ENCODE results near the gene ATAD3B.

The ATAD3B gene, protein sequence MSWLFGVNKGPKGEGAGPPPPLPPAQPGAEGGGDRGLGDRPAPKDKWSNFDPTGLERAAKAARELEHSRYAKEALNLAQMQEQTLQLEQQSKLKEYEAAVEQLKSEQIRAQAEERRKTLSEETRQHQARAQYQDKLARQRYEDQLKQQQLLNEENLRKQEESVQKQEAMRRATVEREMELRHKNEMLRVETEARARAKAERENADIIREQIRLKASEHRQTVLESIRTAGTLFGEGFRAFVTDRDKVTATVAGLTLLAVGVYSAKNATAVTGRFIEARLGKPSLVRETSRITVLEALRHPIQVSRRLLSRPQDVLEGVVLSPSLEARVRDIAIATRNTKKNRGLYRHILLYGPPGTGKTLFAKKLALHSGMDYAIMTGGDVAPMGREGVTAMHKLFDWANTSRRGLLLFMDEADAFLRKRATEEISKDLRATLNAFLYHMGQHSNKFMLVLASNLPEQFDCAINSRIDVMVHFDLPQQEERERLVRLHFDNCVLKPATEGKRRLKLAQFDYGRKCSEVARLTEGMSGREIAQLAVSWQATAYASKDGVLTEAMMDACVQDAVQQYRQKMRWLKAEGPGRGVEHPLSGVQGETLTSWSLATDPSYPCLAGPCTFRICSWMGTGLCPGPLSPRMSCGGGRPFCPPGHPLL

DNA sequence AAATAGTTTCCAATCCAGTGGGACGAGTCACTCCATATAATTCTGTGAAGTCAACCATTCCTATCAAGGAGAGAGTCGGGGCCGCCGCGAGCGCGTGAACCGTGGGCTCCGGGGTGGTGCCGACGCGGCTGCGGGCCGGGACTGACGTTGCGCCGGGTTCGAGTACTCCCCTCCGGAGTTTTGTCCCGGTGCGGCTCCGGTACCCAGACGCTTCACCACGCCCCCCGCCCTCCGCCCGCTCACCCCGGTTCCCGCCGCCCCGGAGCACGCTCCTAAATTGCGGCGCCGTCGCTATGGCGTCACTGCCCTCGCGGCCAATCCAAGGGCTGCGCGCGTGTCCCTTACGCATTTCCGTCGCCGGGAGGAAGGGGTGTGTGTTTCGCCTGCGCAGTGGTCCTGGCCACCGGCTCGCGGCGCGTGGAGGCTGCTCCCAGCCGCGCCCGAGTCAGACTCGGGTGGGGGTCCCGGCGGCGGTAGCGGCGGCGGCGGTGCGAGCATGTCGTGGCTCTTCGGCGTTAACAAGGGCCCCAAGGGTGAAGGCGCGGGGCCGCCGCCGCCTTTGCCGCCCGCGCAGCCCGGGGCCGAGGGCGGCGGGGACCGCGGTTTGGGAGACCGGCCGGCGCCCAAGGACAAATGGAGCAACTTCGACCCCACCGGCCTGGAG, at the start of gene ATAD3B:
TSS of gene ATAD3B (plus strand) at position 377 of the 664 bp plus-strand sequence. CDS start at position 497, 120 bp downstream.
- peak within 1 kb of the TSS; percentile 94 for H3K4me2 ChIP-seq
- peak within 1 kb of the TSS; percentile 87 for H3K4me3 ChIP-seq
- no peaks in the 10 kb centered on the region for H3K27me3 ChIP-seq
- H3K4me1 ChIP-seq = peaks cover 57% of the 10 kb centered on the region
- no peak for TF ChIP-seq Cebpa-rat (IDR thresholded peaks at IDR 0.05)
- H3K9me3 ChIP-seq = no peaks in the 10 kb centered on the region
- peaks cover 41% of the 10 kb centered on the region for H4K20me1 ChIP-seq
- peak within 1 kb of the TSS; percentile 71 for H3K27ac ChIP-seq
- H3K36me3 ChIP-seq = peaks cover 9% of the 10 kb centered on the region; the same call in 1 of the 2 replicates
- peak within 1 kb of the TSS; percentile 85 for H3K9ac ChIP-seq

DNA sequence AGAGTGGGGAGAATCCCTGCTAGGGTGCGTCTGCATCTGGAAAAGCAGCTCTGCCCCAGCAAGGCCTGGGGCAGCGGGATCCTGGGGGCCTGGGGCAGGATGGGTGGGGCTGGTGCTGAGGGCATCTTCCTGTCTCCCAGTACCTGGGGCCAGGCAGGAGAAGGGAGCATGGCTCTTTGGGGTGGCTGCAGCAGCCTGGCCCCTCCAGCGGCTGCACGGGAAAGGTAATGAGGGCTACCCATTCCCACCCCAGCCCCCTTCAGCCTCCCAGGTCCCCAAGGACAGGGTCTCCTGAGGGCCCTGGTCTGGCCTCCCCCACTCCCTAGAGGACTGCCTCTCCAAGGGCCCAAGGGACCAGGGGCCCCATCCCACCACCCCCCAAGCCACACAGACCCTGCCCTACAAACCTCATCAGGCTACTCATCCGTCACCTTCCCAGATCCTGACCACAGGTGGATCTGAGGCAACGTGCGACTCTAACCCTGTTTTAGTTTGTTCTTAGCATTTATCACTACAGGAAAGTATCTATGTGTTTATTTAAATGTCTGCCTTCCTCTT, 49.6 kb upstream of the ATAD3B start:
- no peaks in the 10 kb centered on the region for H3K9me3 ChIP-seq
- H3K4me2 ChIP-seq = peak overlapping the region; percentile 85
- H3K4me1 ChIP-seq = peaks cover 82% of the 10 kb centered on the region
- no peaks in the 10 kb centered on the region for H3K27me3 ChIP-seq
- H3K9ac ChIP-seq = peak overlapping the region; percentile 63; the same call in 1 of the 2 replicates
- no peaks in the 10 kb centered on the region for H4K20me1 ChIP-seq
- peak overlapping the region; percentile 70 for H3K27ac ChIP-seq
- H3K36me3 ChIP-seq = no peaks in the 10 kb centered on the region
- TF ChIP-seq Cebpa-rat (IDR thresholded peaks at IDR 0.05) = no peak
- no peak overlapping the region for H3K4me3 ChIP-seq

DNA sequence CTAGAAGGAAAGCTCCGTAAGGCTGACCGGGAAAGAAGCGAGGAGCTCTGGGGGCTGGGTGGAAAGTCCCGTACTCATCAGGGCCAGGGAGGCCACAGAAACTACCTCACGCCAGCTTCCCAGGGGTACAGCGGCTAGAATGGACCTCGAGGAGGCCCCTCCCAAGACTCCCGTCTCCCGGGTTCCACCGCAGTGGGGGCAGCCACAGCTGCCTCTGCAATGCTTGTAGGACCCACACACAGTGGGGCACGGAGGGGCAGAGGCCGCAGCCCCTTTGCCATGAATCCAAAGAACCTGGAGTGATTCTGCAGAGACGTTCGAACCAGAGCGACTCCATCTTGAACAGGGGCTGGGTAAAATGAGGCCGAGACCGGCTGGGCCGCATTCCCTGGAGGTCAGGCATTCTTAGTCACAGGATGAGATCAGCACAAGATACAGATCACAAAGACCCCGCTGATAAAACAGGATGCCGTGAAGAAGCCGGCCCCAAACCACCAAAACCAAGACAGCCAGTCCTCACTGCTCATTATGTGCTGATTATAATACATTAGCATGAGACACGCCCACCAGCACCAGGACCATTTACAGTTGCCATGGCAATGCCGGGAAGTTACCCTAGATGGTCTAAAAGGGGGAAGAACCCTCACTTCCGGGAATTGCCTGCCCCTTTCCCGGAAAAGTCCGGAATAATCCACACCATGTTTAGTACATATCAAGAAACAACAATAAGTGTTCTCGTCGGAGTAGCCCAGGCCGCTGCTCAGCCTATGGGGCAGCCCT, 48.9 kb upstream of the ATAD3B start:
- no peak for TF ChIP-seq Cebpa-rat (IDR thresholded peaks at IDR 0.05)
- H3K9me3 ChIP-seq = no peaks in the 10 kb centered on the region
- H3K9ac ChIP-seq = peak overlapping the region; percentile 63; the same call in 1 of the 2 replicates
- H3K27ac ChIP-seq = peak overlapping the region; percentile 70
- H3K36me3 ChIP-seq = no peaks in the 10 kb centered on the region
- peak overlapping the region; percentile 85 for H3K4me2 ChIP-seq
- H3K4me1 ChIP-seq = peaks cover 79% of the 10 kb centered on the region
- H3K4me3 ChIP-seq = no peak overlapping the region
- H4K20me1 ChIP-seq = no peaks in the 10 kb centered on the region
- no peaks in the 10 kb centered on the region for H3K27me3 ChIP-seq

DNA sequence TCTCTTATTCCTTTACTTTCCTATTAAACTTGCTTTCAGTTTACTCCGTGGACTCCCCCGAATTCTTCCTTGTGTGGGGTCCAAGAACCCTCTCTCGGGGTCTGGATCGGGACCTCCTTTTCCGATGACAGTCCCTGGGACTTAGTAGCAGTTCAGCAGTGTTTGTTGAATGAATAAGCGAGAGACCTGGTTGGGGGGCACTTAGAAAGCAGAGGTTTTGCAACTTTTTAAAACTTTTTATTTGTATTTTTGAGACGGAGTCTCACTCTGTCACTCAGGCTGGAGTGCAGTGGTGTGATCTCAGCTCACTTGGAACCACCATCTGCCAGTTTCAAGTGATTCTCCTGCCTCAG, 48.3 kb upstream of the ATAD3B start:
- Histone ChIP-seq H3K4me1 (peaks cover 73% of the 10 kb centered on the region), H3K4me2 (peak overlapping the region; percentile 85), H3K9me3 (no peaks in the 10 kb centered on the region), H3K4me3 (no peak overlapping the region), H3K27ac (no peak overlapping the region), H3K27me3 (no peaks in the 10 kb centered on the region), H4K20me1 (no peaks in the 10 kb centered on the region), H3K36me3 (no peaks in the 10 kb centered on the region), H3K9ac (no peak overlapping the region)
- TF ChIP-seq Cebpa-rat (IDR thresholded peaks at IDR 0.05) = no peak

DNA sequence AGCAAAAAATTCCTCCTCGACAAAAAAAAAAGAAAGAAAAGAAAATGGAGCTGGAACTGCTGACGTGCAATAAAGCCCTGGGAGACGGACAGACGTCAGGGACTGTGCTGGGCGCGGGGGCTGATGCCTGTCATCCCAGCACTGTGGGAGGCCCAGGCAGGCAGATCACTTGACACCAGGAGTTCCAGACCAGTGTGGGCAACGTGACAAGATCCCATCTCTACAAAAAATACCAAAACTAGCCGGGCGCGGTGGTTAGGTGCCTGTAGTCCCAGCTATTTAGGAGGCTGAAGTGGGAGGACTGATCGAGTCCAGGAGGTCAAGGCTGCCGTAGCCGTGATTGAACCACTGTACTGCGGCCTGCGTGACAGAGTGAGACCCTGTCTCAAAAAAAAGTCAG, 46.9 kb upstream of the ATAD3B start:
- H3K9me3 ChIP-seq = no peaks in the 10 kb centered on the region
- no peak overlapping the region for H3K4me3 ChIP-seq
- no peaks in the 10 kb centered on the region for H4K20me1 ChIP-seq
- H3K4me1 ChIP-seq = peaks cover 69% of the 10 kb centered on the region
- H3K9ac ChIP-seq = no peak overlapping the region
- TF ChIP-seq Cebpa-rat (IDR thresholded peaks at IDR 0.05) = no peak
- no peaks in the 10 kb centered on the region for H3K36me3 ChIP-seq
- H3K27me3 ChIP-seq = no peaks in the 10 kb centered on the region
- H3K4me2 ChIP-seq = no peak overlapping the region
- no peak overlapping the region for H3K27ac ChIP-seq

DNA sequence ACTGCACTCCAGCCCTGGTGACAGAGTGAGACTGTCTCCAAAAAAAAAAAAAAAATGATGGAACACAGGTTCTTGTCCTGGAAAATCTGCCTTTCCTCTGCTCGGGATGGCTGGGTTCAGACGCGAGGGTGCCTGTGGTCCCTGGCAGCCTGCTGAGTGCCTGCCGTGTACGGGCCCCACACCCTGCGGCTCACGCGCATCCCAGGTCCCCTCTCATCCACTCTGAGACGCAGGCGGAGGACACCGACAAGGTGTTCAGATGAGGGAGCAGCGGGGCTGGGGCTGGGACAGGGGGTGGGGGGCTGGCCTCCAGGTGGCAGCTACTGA, 46.2 kb upstream of the ATAD3B start:
- Histone ChIP-seq H3K27ac (peak overlapping the region; percentile 91; the same call in 1 of the 2 replicates), H4K20me1 (no peaks in the 10 kb centered on the region), H3K4me1 (peaks cover 73% of the 10 kb centered on the region), H3K27me3 (no peaks in the 10 kb centered on the region), H3K4me2 (peak overlapping the region; percentile 97; the same call in 1 of the 2 replicates), H3K36me3 (no peaks in the 10 kb centered on the region), H3K4me3 (no peak overlapping the region), H3K9me3 (no peaks in the 10 kb centered on the region), H3K9ac (no peak overlapping the region)
- TF ChIP-seq Cebpa-rat (IDR thresholded peaks at IDR 0.05) = no peak

DNA sequence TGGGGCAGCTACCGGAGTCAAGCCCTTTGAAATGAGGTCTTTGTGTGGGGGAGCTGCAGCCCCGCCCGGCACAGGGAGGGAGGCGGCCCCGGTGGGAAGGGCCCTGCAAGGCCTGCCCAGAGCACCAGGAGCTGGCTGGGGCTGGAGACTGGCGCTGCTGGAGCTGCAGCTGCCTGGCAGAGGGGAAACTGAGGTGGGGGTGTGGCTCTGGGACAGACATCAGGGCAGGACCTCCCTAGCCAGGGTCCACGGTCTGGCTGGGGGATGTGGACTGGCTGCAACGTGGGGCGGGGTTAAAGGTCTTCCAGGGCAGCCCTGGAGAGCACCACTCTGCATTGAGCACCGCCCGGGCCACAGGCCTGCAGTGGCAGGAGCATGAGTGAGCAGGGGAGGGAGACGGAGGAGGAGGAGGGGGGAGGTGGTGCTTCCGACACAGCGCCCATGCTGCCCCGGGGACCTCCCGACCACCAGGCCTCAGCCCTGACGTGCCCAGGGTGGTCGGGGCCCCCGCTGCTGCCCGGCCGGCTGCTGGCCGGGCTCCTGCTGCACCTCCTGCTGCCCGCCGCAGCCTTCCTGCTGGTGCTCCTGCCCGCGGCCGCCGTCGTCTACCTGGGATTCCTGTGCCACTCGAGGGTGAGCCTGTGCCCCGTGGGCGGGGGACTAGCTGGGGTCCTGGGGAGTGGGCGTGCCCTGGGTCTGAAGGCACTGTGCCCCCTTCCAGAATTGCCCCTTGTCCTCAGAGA, 45.6 kb upstream of the ATAD3B start:
- Histone ChIP-seq H4K20me1 (no peaks in the 10 kb centered on the region), H3K9ac (peak overlapping the region; percentile 77), H3K4me1 (peaks cover 74% of the 10 kb centered on the region), H3K27ac (peak overlapping the region; percentile 91), H3K36me3 (no peaks in the 10 kb centered on the region), H3K9me3 (no peaks in the 10 kb centered on the region), H3K27me3 (no peaks in the 10 kb centered on the region), H3K4me3 (peak overlapping the region; percentile 61), H3K4me2 (peak overlapping the region; percentile 97)
- TF ChIP-seq Cebpa-rat (IDR thresholded peaks at IDR 0.05) = no peak

DNA sequence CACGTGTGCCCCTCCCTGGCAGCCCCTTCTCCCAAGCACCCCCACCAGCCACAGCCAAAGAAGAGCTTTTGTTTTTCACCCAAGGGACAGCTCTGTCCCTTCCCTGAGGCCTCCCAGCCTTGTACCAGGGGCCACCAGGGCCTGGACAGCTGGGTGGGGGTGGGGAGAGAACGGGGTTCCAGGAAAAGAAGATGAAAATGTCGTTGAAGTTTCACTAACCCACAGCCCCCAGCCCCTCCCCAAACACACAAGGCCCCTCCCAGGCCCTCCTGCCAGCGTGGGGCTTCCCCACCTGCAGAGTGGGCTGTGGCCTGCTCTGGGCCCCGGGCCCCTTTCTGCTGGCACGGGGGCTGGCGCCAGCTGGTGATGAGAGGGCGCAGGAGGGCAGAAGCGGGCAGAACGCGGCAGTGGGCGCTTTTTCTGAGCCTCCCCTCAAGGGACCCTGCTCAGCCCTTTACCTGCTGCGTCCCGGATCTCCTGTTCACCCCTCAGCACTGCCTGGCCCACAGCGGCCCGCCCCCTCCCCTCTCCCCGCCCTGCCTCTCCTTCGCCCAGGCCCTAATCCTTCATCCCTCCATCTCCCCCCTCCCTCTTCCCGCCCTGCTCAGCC, 45.0 kb upstream of the ATAD3B start:
- peaks cover 74% of the 10 kb centered on the region for H3K4me1 ChIP-seq
- no peaks in the 10 kb centered on the region for H3K36me3 ChIP-seq
- no peaks in the 10 kb centered on the region for H3K9me3 ChIP-seq
- peak overlapping the region; percentile 77 for H3K9ac ChIP-seq
- no peak for TF ChIP-seq Cebpa-rat (IDR thresholded peaks at IDR 0.05)
- H4K20me1 ChIP-seq = no peaks in the 10 kb centered on the region
- H3K27ac ChIP-seq = peak overlapping the region; percentile 91
- H3K4me3 ChIP-seq = peak overlapping the region; percentile 61
- H3K27me3 ChIP-seq = no peaks in the 10 kb centered on the region
- H3K4me2 ChIP-seq = peak overlapping the region; percentile 97

All from BLaER1 (cell line).